HG02840 (cell line): ENCODE measurements around the gene SAMD1.

ENCODE experiments used
- ATAC-seq: cut with Tn5 transposase; IDR thresholded peaks from one replicate; pipeline ENCODE4 v1.9.1; 2021; ENCODE audit warnings: mild to moderate bottlenecking, moderate library complexity, moderate number of reproducible peaks; ENCODE audit not compliant: unreplicated experiment, low FRiP score

Gene SAMD1

GRCh38 chr19:14113762-14114414 lies 23.3 kb upstream of the SAMD1 start:
- no peak for ATAC-seq

DNA sequence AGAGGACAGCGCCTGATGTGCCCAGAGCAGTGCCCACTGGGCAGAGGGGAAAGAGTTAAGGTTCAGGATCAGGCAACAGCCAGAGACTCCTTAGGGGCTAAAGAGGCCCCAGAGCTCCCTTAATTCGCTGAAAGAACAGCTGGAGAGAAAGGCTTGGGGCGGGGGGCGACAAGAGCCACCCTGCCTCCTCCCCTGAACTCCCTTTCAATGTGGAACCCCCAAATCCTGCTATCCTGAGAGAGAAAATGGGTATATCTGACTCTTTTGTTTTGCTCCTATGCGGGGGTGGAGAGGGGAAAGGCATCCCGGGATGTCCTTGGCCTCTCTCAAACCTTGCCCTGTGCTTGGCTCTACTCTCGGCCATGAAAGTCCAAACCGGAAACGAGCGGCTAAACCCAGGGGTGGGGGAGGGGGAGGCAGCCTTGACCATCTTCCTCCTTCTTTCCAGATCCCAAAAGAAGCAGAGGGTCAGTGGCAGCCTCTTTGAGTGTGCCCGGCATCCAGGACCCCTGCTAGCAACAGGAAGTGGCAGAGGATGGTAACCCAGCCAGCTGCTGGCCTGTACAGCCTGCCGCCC lies 22.3 kb upstream of the SAMD1 start:
- no peak for ATAC-seq

DNA sequence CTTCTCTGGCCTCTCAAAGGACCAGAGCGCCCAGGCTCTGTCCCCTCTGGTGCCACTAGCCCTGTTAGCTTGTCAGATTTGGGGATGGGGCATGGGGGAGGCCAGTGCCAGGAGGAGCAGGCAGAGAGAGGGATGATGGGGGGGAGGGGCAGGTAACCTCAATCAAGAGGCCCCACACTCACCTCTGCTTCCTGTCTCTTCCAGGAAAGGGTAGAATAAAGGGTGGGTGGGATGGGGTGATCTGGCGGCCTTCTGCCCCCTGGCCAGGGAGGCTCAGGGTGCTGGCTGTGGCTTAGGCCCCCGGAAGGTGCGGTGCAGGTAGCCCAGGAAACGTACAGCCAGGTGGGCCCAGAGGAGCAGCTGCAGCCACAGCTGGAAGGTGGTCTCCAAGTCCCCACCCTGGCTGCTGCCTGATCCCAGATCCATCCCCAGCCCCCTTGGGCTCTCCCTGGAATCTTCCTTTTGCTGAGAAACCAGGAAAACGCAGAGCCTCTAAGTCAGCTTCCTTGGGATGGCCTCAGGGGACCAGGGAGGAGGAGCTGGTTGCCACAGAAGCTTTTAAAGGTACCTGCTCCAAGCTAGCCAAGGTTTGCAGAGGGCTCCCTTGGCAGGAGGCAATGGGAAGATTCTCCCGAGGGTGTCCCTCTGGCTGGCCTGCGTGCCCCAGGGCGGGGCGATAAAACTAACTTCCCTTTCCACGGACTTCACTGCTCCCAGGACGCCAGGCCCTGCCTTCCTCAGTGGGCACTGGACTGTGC lies 21.7 kb upstream of the SAMD1 start:
- ATAC-seq, result no peak

DNA sequence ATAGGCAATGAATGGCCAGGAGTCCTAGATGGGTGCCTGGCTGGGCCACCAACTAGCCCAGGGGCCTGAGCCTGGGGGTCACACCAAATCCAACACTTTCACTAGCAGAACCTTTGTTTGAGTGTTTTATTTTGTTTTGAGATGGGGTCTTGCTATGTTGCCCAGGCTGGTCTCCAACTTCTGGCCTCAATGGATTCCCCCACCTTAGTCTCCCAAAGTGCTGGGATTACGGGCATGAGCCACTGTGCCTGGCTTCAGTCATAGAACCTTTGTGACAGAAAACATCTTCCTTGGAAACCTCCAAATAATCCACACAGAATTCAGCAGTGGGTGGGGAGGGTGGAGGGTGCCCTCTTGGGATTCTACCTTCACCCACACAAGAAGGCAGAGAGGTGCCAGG lies 20.9 kb upstream of the SAMD1 start:
- no peak for ATAC-seq

DNA sequence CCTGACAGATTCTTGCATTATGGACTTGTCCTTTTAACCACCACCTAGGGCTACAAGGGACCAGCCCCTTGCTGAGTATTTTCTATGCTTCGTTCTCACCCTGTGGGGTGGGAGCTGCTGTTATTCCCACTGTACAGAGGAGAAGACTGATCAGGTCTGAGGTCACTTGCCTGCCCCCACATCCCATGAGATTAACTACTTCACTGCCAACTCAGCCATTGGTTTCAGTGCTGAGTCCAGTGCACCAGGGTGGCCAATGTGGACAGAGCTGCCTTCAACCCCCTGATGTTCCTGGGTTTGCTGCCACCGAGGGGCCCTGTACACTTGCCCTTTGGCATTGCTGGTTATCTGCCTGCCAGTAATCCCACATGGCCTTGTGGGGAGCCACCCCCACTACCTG lies 20.1 kb upstream of the SAMD1 start:
- no peak for ATAC-seq

DNA sequence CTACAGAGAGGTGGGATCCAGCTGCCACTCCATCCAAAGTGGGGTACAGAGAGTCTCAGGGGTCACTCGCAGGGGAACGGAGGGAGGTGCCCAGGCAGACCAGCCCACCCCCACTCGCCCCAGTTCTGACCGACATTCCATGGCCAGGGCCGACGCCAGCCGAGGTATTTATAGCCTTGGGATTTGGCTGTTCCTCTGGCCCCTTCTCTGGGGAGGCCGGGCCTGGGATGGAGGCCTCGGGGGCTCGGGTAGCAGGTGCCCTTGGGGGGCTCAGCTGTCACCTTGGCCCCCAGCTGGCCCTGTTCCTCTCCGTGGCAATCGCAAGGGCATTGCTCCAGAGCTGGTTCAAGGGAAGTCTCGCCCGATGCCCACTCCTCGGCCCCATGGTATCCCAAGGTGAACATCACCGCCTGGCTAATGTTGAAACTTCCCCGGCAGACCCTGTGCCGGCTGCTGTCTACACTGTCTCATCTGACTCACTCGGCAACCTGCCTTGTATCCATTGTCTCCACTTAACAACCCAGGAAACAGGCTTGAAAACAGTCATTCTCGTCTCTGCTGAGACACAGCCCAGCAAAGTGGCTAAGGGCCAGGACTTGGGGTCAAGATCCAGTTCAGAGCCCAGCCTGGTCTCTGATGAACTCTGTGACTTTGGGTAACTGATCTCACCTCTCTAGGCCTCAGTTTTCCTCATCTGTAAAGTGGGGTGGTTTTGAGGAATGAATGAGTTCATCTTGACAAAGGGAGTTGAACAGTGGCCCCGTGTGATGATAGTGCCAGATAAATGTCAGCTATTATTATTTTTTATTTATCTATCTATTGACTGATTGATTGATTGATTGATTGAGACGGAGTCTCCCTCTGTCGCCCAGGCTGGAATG lies 17.3 kb upstream of the SAMD1 start:
- ATAC-seq, result no peak

- ATAC-seq, result no peak
Observed at GRCh38 chr19:14106840-14107239, 16.3 kb upstream of the SAMD1 start.

- ATAC-seq, result no peak
Observed at GRCh38 chr19:14105680-14106079, 15.1 kb upstream of the SAMD1 start.

DNA sequence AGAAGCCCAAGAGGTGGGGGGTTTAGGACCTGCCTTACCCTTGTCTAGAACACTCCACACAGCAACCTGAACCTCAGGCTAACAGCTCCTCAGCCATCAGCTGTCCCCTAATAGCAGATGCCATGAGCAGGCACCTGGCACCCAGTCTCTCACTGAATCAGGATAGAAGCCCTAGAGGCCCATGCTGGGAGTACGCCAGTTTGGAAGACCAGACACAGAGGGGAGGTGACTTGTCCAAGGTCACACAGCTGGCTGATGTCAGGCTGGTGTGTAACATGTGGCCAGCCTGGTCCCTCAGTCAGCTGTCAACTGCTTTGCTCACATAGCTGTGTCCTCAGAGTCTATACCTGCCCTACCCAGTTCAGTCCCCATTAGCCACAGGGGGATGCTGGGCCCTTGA lies 12.8 kb upstream of the SAMD1 start:
- ATAC-seq, result no peak

- no peak for ATAC-seq
Observed at GRCh38 chr19:14102756-14103155, 12.2 kb upstream of the SAMD1 start.

DNA sequence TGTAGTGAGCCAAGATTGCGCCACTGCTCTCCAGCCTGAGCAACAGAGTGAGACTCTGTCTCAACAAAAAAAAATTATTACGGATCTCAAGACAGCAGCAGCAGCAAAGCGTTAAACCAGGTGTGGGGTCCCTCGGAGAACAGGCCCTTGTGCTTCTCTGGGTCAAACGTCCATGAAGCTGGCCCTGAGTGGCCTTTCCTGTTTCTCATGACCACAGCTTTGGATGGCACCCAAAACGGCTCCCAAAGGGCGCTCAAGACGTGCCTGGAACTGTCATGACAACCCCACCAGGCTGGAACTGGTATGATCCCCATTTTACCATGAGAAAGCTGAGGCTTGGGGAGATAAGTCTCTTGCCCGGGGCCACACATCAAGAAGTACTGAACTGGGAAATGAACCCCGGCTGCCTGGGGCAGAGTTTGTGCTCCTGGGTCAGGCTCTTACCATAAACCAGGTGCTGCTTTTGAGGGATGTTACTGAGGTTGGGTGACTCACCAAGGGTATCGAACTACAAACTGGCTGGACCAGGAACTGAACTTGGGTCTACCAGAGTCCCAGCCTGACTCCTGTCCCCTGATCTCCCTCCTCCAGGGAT lies 11.6 kb upstream of the SAMD1 start:
- no peak for ATAC-seq

GRCh38 chr19:14101003-14101545 lies 10.5 kb upstream of the SAMD1 start:
- no peak for ATAC-seq

- ATAC-seq, result no peak
Observed at GRCh38 chr19:14097532-14098151, 7.1 kb upstream of the SAMD1 start.

- no peak for ATAC-seq
Observed at GRCh38 chr19:14096272-14096992, 5.9 kb upstream of the SAMD1 start.

- no peak for ATAC-seq
Observed at GRCh38 chr19:14094854-14095253, 4.3 kb upstream of the SAMD1 start.

GRCh38 chr19:14093117-14093823 lies 2.7 kb upstream of the SAMD1 start:
- ATAC-seq, result no peak

DNA sequence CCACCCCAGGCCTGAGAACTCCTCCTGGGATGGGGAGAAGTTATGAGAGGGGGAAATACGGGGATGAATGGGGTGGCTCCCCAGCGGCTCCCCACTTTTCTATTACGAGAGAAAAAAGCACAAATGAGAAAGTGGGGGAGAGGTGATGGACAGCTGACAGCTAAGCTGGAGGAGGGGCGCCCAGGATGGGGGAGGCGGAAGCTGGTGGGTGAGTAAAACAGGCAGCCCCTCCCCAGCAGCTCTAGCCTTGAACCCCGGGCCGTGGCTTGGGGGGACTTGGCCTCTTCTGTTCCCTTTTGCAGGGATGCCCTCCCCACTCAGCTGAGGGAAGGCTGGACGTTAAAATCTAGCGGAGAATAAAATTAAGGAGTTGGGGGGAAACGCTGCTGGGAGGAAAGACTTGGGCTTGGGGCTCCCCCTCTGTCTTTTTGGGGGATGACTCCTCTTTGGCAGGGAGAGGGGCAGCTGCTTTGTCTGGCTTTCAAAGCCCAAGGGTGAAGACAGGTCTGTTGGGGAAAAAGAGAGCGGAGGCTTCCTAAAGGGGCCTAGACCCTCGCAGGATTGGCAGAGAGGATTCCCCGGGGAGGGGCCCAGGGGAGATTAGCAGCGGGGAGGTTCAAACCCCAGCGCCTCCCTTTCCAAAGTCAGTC lies 1.4 kb upstream of the SAMD1 start:
- ATAC-seq, result no peak
